PC-3 (cell line): Measurements from ENCODE around the gene HPSE2.
"Not testable (repeated sequence)": the region's sequence is repeated elsewhere in the genome, so short reads cannot be mapped to it uniquely, and the experiment has no call there.

Source experiments
- EZH2phosphoT487 ChIP-seq: fragments of 300-600 bp; sonication (generic); IDR thresholded peaks from 2 replicates; pipeline ENCODE4 v1.6.1; 2018; ENCODE audit warnings: mild to moderate bottlenecking, antibody characterized with exemption, low read length, borderline replicate concordance
- TF ChIP-seq, protein P1 (sequence below): fragments of 300-600 bp; sonication (generic); conservative IDR thresholded peaks from 2 replicates; pipeline ENCODE4 v1.5.1; 2017; ENCODE audit warnings: antibody characterized with exemption, low read depth, mild to moderate bottlenecking, low read length

DNA sequence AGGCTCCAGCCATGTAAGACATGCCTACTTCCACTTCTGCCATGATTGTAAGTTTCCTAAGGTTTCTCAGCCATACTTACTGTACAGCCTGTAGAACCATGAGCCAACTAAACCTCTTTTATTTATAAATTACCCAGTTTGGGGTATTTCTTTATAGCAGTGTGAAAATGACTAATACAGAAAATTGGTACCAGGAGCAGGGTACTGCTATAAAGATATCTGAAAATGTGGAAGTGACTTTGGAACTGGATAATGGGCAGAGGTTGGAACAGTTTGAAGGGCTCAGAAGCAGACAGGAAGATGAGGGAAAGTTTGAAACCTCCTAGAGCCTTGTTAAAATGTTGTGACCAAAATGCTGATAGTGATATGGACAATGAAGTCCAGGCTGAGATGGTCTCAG lies 12.2 kb upstream of the HPSE2 start:
- TF ChIP-seq EZH2phosphoT487, result not testable (repeated sequence)
- TF ChIP-seq, protein P1, sequence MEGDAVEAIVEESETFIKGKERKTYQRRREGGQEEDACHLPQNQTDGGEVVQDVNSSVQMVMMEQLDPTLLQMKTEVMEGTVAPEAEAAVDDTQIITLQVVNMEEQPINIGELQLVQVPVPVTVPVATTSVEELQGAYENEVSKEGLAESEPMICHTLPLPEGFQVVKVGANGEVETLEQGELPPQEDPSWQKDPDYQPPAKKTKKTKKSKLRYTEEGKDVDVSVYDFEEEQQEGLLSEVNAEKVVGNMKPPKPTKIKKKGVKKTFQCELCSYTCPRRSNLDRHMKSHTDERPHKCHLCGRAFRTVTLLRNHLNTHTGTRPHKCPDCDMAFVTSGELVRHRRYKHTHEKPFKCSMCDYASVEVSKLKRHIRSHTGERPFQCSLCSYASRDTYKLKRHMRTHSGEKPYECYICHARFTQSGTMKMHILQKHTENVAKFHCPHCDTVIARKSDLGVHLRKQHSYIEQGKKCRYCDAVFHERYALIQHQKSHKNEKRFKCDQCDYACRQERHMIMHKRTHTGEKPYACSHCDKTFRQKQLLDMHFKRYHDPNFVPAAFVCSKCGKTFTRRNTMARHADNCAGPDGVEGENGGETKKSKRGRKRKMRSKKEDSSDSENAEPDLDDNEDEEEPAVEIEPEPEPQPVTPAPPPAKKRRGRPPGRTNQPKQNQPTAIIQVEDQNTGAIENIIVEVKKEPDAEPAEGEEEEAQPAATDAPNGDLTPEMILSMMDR, result not testable (repeated sequence)
